HepG2 (cell line): ENCODE results near the gene TTC24. TPM values are rescaled to one million over a fixed set of nuclear protein-coding genes. Genes with fewer than 3 reads are reported as not detected.

Experiments used
- ATAC-seq: fragments of 200-7000 bp; cut with Tn5 transposase; 3 replicates; pipeline ENCODE4 v1.9.1; 2020; ENCODE audit warnings: mild to moderate bottlenecking, moderate library complexity
- BruUV-seq: library from RNA; stranded (reverse); fragments of 400-500 nt; replicated peaks from 2 replicates; lab custom pipeline; 2021; lab: Mats Ljungman, UMichigan
- CTCF ChIA-PET: fragments of 300-600 bp; formaldehyde crosslinking; extraction: SDS; loops from one replicate; lab custom pipeline; 2021; ENCODE audit warnings: low total read pairs, inconsistent platforms, low intra/inter-chr PET ratio; lab: Yijun Ruan, JAX
- POLR2A ChIA-PET: fragments of 350-600 bp; sonication (Branson Sonifier 250); formaldehyde crosslinking; loops from one replicate; lab custom pipeline; 2020; ENCODE audit warnings: antibody characterized with exemption, inconsistent platforms; lab: Yijun Ruan, JAX
- DNase-seq: peaks from one replicate; pipeline ENCODE4 v3.0.0-alpha.2; 2015; ENCODE audit warnings: low spot score
- FAIRE-seq: peaks from 3 replicates; lab custom pipeline; 2011; peaks lifted over from hg19 to GRCh38; lab: Jason Lieb, UNC
- H2AFZ ChIP-seq: one replicate; pipeline ENCODE4 v1.6.1; 2011; ENCODE audit warnings: low read length, inconsistent platforms
- H3K27ac ChIP-seq: fragments of 300-600 bp; 3 replicates; pipeline ENCODE4 v1.8.0; 2011; ENCODE audit warnings: mixed run types, mild to moderate bottlenecking, mixed read lengths, low read length, inconsistent platforms; ENCODE audit not compliant: insufficient read depth; ENCODE audit errors: extremely low read length
- H3K27me3 ChIP-seq, 2 experiments: fragments of 200-600 bp in 1 of 2; 2 replicates in 1 of 2; 3 replicates in 1 of 2; pipeline versions ENCODE4 v1.6.0 to v1.8.0; 2011; ENCODE audit warnings: low read length in 2 of 2, mild to moderate bottlenecking in 2 of 2, moderate library complexity in 2 of 2, inconsistent platforms in 1 of 2; ENCODE audit not compliant: insufficient read depth in 2 of 2, control insufficient read depth in 1 of 2
- H3K36me3 ChIP-seq, 2 experiments: fragments of 200-600 bp in 1 of 2; replicated peaks in 1 of 2; 2 replicates in 1 of 2; 3 replicates in 1 of 2; pipeline versions ENCODE4 v1.5.1 to v1.8.0; 2011; ENCODE audit warnings: low read length in 2 of 2, inconsistent platforms in 1 of 2; ENCODE audit not compliant: insufficient read depth in 2 of 2, control insufficient read depth in 1 of 2
- H3K4me1 ChIP-seq: 2 replicates; pipeline ENCODE4 v1.5.1; 2012; ENCODE audit warnings: low read length, inconsistent platforms; ENCODE audit not compliant: insufficient read depth
- H3K4me2 ChIP-seq: 2 replicates; pipeline ENCODE4 v1.6.0; 2011; ENCODE audit warnings: low read depth, low read length, inconsistent platforms
- H3K4me3 ChIP-seq, 3 experiments: fragments of 200-600 bp in 1 of 3; sonication (generic), shearing (Covaris generic) in 1 of 3; replicated peaks in 1 of 3; 2 replicates each; pipeline ENCODE4 v1.5.1; 2011 to 2016; ENCODE audit warnings: low read length in 3 of 3, inconsistent platforms in 2 of 3, low read depth in 2 of 3, mild to moderate bottlenecking in 2 of 3, control low read depth in 1 of 3, mixed read lengths in 1 of 3; ENCODE audit not compliant: insufficient read depth in 1 of 3
- H3K79me2 ChIP-seq: one replicate; pipeline ENCODE4 v1.6.1; 2011; ENCODE audit warnings: low read length, inconsistent platforms; ENCODE audit not compliant: insufficient read depth
- H3K9ac ChIP-seq: 2 replicates; pipeline ENCODE4 v1.6.0; 2011; ENCODE audit warnings: mild to moderate bottlenecking, low read depth, low read length, inconsistent platforms; ENCODE audit not compliant: insufficient read depth
- H3K9me3 ChIP-seq: 2 replicates; pipeline ENCODE4 v1.5.1; 2012; ENCODE audit warnings: mild to moderate bottlenecking, low read length
- H4K20me1 ChIP-seq: 2 replicates; pipeline ENCODE4 v1.6.0; 2011; ENCODE audit warnings: inconsistent platforms, mild to moderate bottlenecking, low read length, moderate library complexity; ENCODE audit not compliant: insufficient read depth
- HNF1B ChIP-seq: sonication (generic); formaldehyde crosslinking; IDR thresholded peaks from 2 replicates; pipeline ENCODE4 v1.5.1; 2020; ENCODE audit warnings: mild to moderate bottlenecking, moderate library complexity, missing genetic modification reagents
- MAFF ChIP-seq: IDR thresholded peaks from 2 replicates; pipeline ENCODE4 v1.6.1; 2011; ENCODE audit warnings: low read depth, low read length, improper control_type of control experiment
- NR2F2 ChIP-seq: IDR thresholded peaks from 2 replicates; pipeline ENCODE4 v1.6.1; 2012; ENCODE audit warnings: low read depth, inconsistent platforms, borderline replicate concordance
- THRA ChIP-seq: sonication (generic); formaldehyde crosslinking; IDR thresholded peaks from 2 replicates; pipeline ENCODE4 v1.4.0; 2020; ENCODE audit warnings: missing genetic modification reagents, borderline replicate concordance
- WGBS: methylation state at CpG from one replicate; pipeline ENCODE4 v1.1.6; 2017; ENCODE audit warnings: low lambda C conversion rate; 5-methylcytosine and 5-hydroxymethylcytosine counted together
- in situ Hi-C: cut with HindIII; loops from 2 replicates; pipeline ENCODE4 v1.10.0; 2017; ENCODE audit warnings: low pct_unique_long_range_greater_than_20kb; ENCODE audit not compliant: extremely low pct_ligation_motif_present
- intact Hi-C: fragments of 100-400 bp; cut with micrococcal nuclease; formaldehyde crosslinking; loops from one replicate; pipeline ENCODE4 v1.10.0; 2022; ENCODE audit not compliant: unreplicated experiment
- polyA plus RNA-seq, 8 experiments: library from polyadenylated mRNA; depleted of rRNA in 3 of 8; stranded (reverse) in 7 of 8; unstranded in 1 of 8; fragments of >200 nt; fragmentation: Illumina TruSeq in 4 of 8; extraction: Trizol in 4 of 8; gene quantifications; 2 replicates each; pipeline versions ENCODE4 v1.2.1 to v1.2.3, GENCODE V29; 2011 to 2016; ENCODE audit warnings: low read depth in 4 of 8, missing spikeins in 1 of 8, mixed read lengths in 1 of 8; ENCODE audit not compliant: insufficient read depth in 1 of 8
- total RNA-seq, 5 experiments: library from RNA; depleted of rRNA; stranded (reverse); fragments of >200 nt; fragmentation: Illumina TruSeq; extraction: Trizol; gene quantifications; 2 replicates each; pipeline ENCODE4 v1.2.3, GENCODE V29; 2016; ENCODE audit warnings: low read depth in 1 of 5

Gene TTC24
- total and polyA plus RNA-seq, 2 of the 13 experiments (the other 11 are each of a cell fraction or from before 2014, with no cell fraction given) = 0.13 to 0.18 TPM

DNA sequence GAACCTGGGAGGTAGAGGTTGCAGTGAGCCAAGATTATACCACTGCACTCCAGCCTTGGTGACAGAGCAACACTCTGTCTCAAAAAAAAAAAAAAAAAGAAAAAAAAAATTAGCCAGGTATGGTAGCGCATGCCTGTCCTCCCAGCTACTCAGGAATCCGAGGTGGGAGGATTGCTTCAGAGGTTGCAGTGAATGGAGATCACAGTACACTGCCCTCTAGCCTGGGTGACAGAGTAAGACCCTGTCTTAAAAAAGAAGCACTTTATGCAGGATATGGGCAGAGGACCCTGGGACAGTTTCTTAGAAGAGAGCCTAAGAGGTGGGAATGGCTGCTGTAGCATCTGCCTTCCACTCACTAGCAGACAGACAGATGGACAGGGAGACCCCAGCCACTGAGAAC lies 30.1 kb upstream of the TTC24 start:
- BruUV-seq = no TSS peak
- CTCF ChIA-PET = no interaction called here

More for the DNA sequence above, 30.1 kb upstream of the TTC24 start:
- intact Hi-C loops = no loop called here
- FAIRE-seq (no peak), DNase-seq (no peak), ATAC-seq (no peak)
- WGBS = 91% methylated on average over 2 of the region's 2 CpGs
- no peak overlapping the region for H3K4me3 ChIP-seq
- H3K79me2 ChIP-seq = no peaks in the 10 kb centered on the region
- in situ Hi-C loops = no loop called here
- no peak overlapping the region for H2AFZ ChIP-seq
- peaks cover 1 to 35% of the 10 kb centered on the region in 2 experiments; a peak in 4 of 5 replicates for H3K36me3 ChIP-seq
- H3K4me1 ChIP-seq = peaks cover 15% of the 10 kb centered on the region
- H4K20me1 ChIP-seq = no peaks in the 10 kb centered on the region
- no peaks in the 10 kb centered on the region for H3K9me3 ChIP-seq
- no peak for TF ChIP-seq MAFF
- TF ChIP-seq THRA (CRISPR knock-in tag) = no peak
- no peak for TF ChIP-seq HNF1B (CRISPR knock-in tag)
- no peak for TF ChIP-seq NR2F2
- POLR2A ChIA-PET = no interaction called here
- no peak overlapping the region for H3K9ac ChIP-seq
- no peaks in the 10 kb centered on the region for H3K27me3 ChIP-seq
- H3K4me2 ChIP-seq = no peak overlapping the region
- no peak overlapping the region for H3K27ac ChIP-seq
